ENCODE data around the gene TBC1D5.

- TF ChIP-seq CTCF (IDR thresholded peaks at IDR 0.05) (no peak), POLR2A (IDR thresholded peaks at IDR 0.05) (no peak), POLR2AphosphoS5 (IDR thresholded peaks at IDR 0.05; ENCODE audit: insufficient read depth in 1 of 2, low read depth in 1 of 2) (no peak)
Measured at GRCh38 chr3:17396036-17396435, 346.4 kb downstream of the TBC1D5 start.

Measured in vagina (tissue), 2 donors.